ENCODE results near the gene WLS.

GRCh38 chr1:68218490-68218889, 13.8 kb downstream of the WLS start:
- TF ChIP-seq CTCF (conservative IDR thresholded peaks at IDR 0.05) (no peak), EZH2 (IDR thresholded peaks at IDR 0.05; ENCODE audit: low read depth) (no peak)
